OCI-LY1 (cell line): ENCODE data around the gene PID1.

Experiments used
- H2AFZ ChIP-seq: fragments of 200-600 bp; sonication (generic), shearing (Covaris generic); 2 replicates; pipeline ENCODE4 v1.6.0; 2014; ENCODE audit warnings: antibody characterized with exemption, mild to moderate bottlenecking, low read length
- H3F3A ChIP-seq: fragments of 200-600 bp; sonication (generic), shearing (Covaris generic); 2 replicates; pipeline ENCODE4 v1.6.0; 2014; ENCODE audit warnings: mild to moderate bottlenecking, antibody characterized with exemption, low read length, moderate library complexity; ENCODE audit not compliant: insufficient read depth
- H3K27ac ChIP-seq: fragments of 200-600 bp; sonication (generic); 2 replicates; pipeline ENCODE4 v1.5.1; 2014; ENCODE audit warnings: low read length, mixed run types, mild to moderate bottlenecking, low read depth; ENCODE audit not compliant: poor library complexity, severe bottlenecking
- H3K27me3 ChIP-seq: fragments of 200-600 bp; sonication (generic); 2 replicates; pipeline ENCODE4 v1.6.0; 2014; ENCODE audit warnings: antibody characterized with exemption, mild to moderate bottlenecking, low read length, moderate library complexity; ENCODE audit not compliant: insufficient read depth
- H3K36me3 ChIP-seq: fragments of 200-600 bp; sonication (generic); 2 replicates; pipeline ENCODE4 v1.6.1; 2014; ENCODE audit warnings: mild to moderate bottlenecking, antibody characterized with exemption, low read length, moderate library complexity, mixed read lengths; ENCODE audit not compliant: insufficient read depth
- H3K4me1 ChIP-seq: fragments of 200-600 bp; sonication (generic); 2 replicates; pipeline ENCODE4 v1.5.1; 2014; ENCODE audit warnings: mild to moderate bottlenecking, low read length, moderate library complexity; ENCODE audit not compliant: insufficient read depth, severe bottlenecking
- H3K4me2 ChIP-seq: fragments of 200-600 bp; sonication (generic), shearing (Covaris generic); 2 replicates; pipeline ENCODE4 v1.6.1; 2014; ENCODE audit warnings: low read length
- H3K4me3 ChIP-seq: fragments of 200-600 bp; sonication (generic); 2 replicates; pipeline ENCODE4 v1.5.1; 2014; ENCODE audit warnings: low read length, low read depth, mild to moderate bottlenecking, mixed read lengths; ENCODE audit not compliant: poor library complexity, severe bottlenecking
- H3K79me2 ChIP-seq: fragments of 200-600 bp; shearing (Covaris generic); 2 replicates; pipeline ENCODE4 v1.6.1; 2016; ENCODE audit warnings: mixed run types, low read length, mixed read lengths; ENCODE audit not compliant: insufficient read depth
- H3K9ac ChIP-seq: fragments of 200-600 bp; sonication (generic), shearing (Covaris generic); 2 replicates; pipeline ENCODE4 v1.6.1; 2014; ENCODE audit warnings: mild to moderate bottlenecking, low read length, mixed read lengths
- H3K9me2 ChIP-seq: fragments of 200-600 bp; sonication (generic), shearing (Covaris generic); 2 replicates; pipeline ENCODE4 v1.6.1; 2014; ENCODE audit warnings: low read depth, mild to moderate bottlenecking, low read length, mixed read lengths
- H3K9me3 ChIP-seq: fragments of 200-600 bp; shearing (Covaris generic); 2 replicates; pipeline ENCODE4 v1.6.1; 2014; ENCODE audit warnings: low read length, mixed read lengths
- H4K20me1 ChIP-seq: fragments of 200-600 bp; sonication (generic), shearing (Covaris generic); 2 replicates; pipeline ENCODE4 v1.6.0; 2016; ENCODE audit warnings: mild to moderate bottlenecking, low read length; ENCODE audit not compliant: insufficient read depth
- CTCF ChIP-seq: fragments of 200-600 bp; sonication (generic), shearing (Covaris generic); IDR thresholded peaks from 2 replicates; pipeline ENCODE4 v1.5.1; 2017; ENCODE audit warnings: mild to moderate bottlenecking, antibody characterized with exemption, low read length, moderate library complexity, mixed read lengths
- EZH2 ChIP-seq: fragments of 200-600 bp; sonication (generic), shearing (Covaris generic); IDR thresholded peaks from 2 replicates; pipeline ENCODE4 v1.8.0; 2017; ENCODE audit warnings: borderline replicate concordance, mixed run types, mild to moderate bottlenecking, antibody characterized with exemption, low read length, moderate library complexity, mixed read lengths

The PID1 gene

GRCh38 chr2:229153267-229153666, 117.8 kb downstream of the PID1 start:
- Histone ChIP-seq H3K4me2 (no peak overlapping the region), H3K9ac (no peak overlapping the region), H2AFZ (no peak overlapping the region), H4K20me1 (no peaks in the 10 kb centered on the region), H3K27me3 (no peaks in the 10 kb centered on the region), H3K79me2 (no peaks in the 10 kb centered on the region), H3K4me3 (no peak overlapping the region), H3K9me3 (no peaks in the 10 kb centered on the region), H3F3A (no peaks in the 10 kb centered on the region), H3K4me1 (no peaks in the 10 kb centered on the region), H3K27ac (no peak overlapping the region), H3K9me2 (no peaks in the 10 kb centered on the region), H3K36me3 (no peaks in the 10 kb centered on the region)
- TF ChIP-seq CTCF (no peak), EZH2 (no peak)

- Histone ChIP-seq H3K4me1 (no peaks in the 10 kb centered on the region), H3K4me3 (no peak overlapping the region), H3K27me3 (no peaks in the 10 kb centered on the region), H2AFZ (no peak overlapping the region), H3K9ac (no peak overlapping the region), H3K9me2 (no peaks in the 10 kb centered on the region), H3K27ac (no peak overlapping the region), H3K9me3 (no peaks in the 10 kb centered on the region), H3K4me2 (no peak overlapping the region), H3K36me3 (no peaks in the 10 kb centered on the region), H3K79me2 (no peaks in the 10 kb centered on the region), H4K20me1 (no peaks in the 10 kb centered on the region), H3F3A (no peaks in the 10 kb centered on the region)
- TF ChIP-seq EZH2 (no peak), CTCF (no peak)
These were observed 118.4 kb downstream of the PID1 start for GRCh38 chr2:229152674-229153073.

- H3K9ac ChIP-seq: no peak overlapping the region
- H3K9me2 ChIP-seq: no peaks in the 10 kb centered on the region
- TF ChIP-seq EZH2 (no peak), CTCF (no peak)
- no peaks in the 10 kb centered on the region for H3K4me1 ChIP-seq
- no peaks in the 10 kb centered on the region for H3F3A ChIP-seq
- no peaks in the 10 kb centered on the region for H4K20me1 ChIP-seq
- no peak overlapping the region for H3K4me2 ChIP-seq
- no peaks in the 10 kb centered on the region for H3K9me3 ChIP-seq
- H3K4me3 ChIP-seq: no peak overlapping the region
- no peaks in the 10 kb centered on the region for H3K79me2 ChIP-seq
- no peaks in the 10 kb centered on the region for H3K27me3 ChIP-seq
- H2AFZ ChIP-seq: no peak overlapping the region
- H3K36me3 ChIP-seq: no peaks in the 10 kb centered on the region
- no peak overlapping the region for H3K27ac ChIP-seq
These were observed 120.8 kb downstream of the PID1 start for GRCh38 chr2:229150317-229150716.
